T-helper 22 cell (primary cell): ENCODE measurements around the gene AQP10.
"Not testable (repeated sequence)": the region's sequence is repeated elsewhere in the genome, so short reads cannot be mapped to it uniquely, and the experiment has no call there.

ENCODE experiments used
- DNase-seq: peaks from one replicate; pipeline ENCODE4 v3.0.0-alpha.2; 2020; ENCODE audit warnings: low read depth

The AQP10 gene

DNA sequence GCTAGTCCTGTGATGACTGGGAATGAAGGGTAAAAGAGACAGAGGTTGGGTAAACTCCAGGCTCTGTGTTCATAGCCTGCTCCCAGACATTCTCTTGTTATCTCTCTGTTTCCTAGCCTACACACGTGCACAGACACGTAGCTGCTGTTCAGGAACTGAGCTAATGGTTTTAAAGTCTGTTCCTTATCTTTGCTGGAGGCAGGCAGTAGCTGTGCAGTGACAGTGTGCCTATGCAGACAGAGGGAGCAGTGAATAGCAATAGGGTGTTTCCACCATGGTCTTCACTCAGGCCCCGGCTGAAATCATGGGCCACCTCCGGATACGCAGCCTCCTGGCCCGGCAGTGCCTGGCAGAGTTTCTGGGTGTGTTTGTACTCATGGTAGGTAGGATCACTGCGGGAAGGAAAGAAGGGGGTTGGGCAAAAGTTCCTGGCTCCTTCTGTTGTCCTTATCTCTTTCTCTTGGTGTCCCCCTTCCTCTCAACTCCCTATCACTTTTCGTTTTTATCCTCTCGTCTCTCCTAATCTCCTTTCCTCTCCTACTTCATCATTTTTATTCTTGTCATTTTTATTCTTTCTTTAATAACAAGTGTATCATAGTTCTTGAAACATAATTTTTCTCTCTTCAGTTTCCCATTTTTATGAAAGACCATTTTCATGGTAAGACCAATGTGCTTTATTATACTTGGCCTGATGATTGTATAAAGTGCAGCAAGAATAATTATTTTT lies at the start of gene AQP10:
Gene AQP10, plus strand, starts transcription at position 212 of the 727 bp plus-strand sequence. Its CDS starts 63 bp downstream, at position 275.
- no peak for DNase-seq

GRCh38 chr1:154272217-154272998 lies 48.5 kb upstream of the AQP10 start, which contains the start of gene HAX1:
Gene HAX1, plus strand, starts transcription at chr1:154272629. Its CDS starts 95 bp downstream, at chr1:154272724.
- peak; percentile 95 for DNase-seq

DNA sequence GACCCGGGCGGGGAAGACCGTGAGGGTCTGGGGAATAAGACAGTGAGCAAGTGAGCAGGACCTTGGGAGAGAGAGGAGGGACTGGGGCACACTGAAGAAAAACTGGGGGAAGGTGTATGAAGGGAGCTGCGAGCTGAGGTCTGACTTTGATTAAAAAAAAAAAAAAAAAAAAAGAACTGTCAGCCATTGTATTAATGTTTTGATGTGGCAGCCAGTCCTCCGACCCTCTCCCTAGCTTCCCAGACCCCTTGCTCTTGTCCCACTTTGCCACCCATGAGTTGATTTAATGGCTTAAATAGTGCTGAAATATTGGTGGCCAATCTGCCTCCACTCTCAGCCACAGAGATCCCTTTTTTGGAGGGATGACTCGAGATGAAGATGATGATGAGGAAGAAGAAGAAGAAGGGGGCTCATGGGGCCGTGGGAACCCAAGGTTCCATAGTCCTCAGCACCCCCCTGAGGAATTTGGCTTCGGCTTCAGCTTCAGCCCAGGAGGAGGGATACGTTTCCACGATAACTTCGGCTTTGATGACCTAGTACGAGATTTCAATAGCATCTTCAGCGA lies 47.8 kb upstream of the AQP10 start:
- DNase-seq: no peak

GRCh38 chr1:154276797-154277196 lies 44.1 kb upstream of the AQP10 start:
- DNase-seq: no peak

- not testable (repeated sequence) for DNase-seq
Observed at GRCh38 chr1:154287591-154287990, 33.3 kb upstream of the AQP10 start.

DNA sequence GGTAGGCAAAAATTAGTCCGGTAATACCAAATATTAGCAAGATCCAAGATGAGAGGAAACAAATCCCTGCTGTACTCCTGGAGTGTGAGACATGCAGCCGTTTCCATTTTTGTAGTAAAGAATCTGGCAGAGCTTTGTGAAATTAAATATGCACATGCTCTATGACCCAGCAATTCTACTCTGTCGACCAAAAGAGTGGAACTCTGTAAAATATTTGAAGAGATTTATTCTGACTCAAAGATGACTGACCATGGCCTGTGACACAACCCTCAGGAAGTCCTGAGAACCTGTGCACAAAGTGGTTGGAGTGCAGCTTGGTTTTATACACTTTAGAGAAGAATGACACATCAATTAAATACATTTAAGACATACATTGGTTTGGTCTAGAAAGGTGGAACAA lies 32.2 kb upstream of the AQP10 start:
- DNase-seq: no peak

DNA sequence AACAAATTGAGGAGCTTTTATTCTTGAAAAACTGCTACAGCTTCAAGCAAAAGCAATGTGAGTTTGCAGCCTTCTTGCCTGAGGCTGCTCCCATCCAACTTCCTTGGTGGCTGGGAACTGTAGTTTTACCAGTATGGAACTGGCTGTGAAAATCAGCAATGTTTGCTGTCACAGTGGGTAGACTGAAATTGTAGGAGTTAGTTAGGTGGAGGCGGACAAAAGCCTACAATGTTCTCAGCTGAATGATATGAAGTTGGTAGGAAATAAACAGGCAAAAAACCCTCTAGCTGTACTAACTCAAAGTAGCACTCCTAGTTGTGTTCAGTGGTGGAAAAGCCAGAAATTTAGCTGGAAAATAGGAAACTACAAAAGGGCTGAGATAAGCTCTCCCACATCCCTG lies 30.0 kb upstream of the AQP10 start:
- no peak for DNase-seq

GRCh38 chr1:154295408-154296235 lies 25.3 kb upstream of the AQP10 start:
- no peak for DNase-seq

- DNase-seq: no peak
Observed at GRCh38 chr1:154301582-154301981, 19.3 kb upstream of the AQP10 start.

- DNase-seq: no peak
Observed at GRCh38 chr1:154304664-154305337, 16.1 kb upstream of the AQP10 start.

DNA sequence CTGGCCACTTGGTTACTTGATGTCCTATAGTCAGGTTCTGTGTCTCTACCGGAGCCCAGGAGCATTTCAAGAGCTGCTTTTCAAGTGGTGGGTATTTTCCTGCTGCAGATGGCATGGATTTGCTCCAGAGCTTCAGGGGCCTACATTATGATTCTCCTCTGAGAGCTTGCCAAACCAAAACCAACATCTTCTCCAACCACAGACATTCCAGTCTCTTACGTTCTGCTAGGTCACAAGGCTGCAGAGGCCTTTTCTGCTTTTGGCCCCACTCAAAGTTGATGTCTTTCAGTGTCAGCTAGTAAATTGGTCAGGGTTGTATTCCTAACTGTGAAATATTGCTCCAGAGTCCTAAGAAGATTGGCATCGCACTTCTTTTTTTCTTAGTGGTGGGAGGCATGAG lies 14.7 kb upstream of the AQP10 start:
- DNase-seq: no peak

GRCh38 chr1:154307670-154308270 lies 13.1 kb upstream of the AQP10 start:
- DNase-seq: not testable (repeated sequence)

- DNase-seq: not testable (repeated sequence)
Observed at GRCh38 chr1:154309136-154309535, 11.8 kb upstream of the AQP10 start.

DNA sequence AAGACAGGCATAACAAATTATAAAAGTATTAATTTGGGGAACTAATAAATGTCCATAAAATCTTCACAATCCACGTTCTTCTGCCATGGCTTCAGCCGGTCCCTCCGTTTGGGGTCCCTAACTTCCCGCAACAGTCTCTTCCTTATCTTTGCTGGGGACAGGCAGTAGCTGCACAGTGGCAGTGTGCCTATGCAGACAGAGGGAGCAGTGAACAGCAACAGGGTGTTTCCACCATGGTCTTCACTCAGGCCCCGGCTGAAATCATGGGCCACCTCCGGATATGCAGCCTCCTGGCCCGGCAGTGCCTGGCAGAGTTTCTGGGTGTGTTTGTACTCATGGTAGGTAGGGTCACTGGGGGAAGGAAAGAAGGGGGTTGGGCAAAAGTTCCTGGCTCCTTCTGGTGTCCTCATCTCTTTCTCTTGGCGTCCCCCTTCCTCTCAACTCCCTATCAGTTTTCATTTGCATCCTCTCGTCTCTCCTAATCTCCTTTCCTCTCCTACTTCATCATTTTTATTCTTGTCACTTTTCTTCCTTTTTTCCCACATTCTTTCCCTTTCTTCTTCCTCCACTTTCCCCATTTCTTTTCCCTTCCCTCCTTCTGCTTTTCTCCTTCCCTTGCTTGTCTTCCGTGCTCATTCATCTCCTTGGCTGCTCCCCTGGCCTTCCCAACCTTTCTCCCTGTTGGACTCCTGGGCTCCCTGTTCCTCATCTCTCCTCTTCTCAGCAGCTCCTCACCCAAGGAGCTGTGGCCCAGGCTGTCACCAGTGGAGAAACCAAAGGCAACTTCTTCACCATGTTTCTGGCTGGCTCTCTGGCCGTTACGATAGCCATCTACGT lies 8.4 kb upstream of the AQP10 start:
- not testable (repeated sequence) for DNase-seq

- no peak for DNase-seq
Observed at GRCh38 chr1:154313066-154313356, 7.9 kb upstream of the AQP10 start.

DNA sequence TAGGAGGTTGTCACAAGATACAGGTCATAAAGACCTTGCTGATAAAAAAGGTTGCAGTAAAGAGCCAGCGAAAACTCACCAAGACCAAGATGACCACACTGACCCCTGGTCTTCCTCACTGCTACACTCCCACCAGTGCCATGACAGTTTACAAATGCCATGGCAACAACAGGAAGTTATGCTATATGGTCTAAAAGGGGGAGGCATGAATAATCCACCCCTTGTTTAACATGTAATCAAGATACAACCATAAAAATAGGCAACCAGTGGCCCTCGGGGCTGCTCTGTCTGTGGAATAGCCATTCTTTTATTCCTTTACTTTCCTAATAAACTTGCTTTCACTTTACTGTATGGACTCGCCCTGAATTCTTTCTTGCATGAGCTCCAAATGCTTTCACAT lies 6.7 kb upstream of the AQP10 start:
- DNase-seq: not testable (repeated sequence)

DNA sequence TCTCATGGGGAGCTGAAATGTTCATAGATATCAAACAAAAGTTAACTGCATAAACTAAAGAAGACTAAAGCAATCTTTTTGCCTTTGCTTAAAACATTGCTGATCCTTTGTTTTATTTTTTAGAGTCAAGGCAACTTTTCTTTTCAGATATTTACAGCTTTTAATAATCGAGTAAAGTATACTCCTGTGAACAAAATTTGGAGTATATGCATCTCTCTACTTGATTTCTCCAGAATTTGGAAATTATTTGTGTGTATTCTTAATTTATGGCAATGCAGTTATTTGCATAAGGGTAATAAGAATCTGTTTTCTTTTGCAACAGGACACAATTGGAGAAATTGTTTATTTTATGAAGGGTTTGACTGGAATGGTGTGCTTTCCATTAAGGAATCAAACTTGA lies 4.2 kb upstream of the AQP10 start:
- DNase-seq: no peak

- no peak for DNase-seq
Observed at GRCh38 chr1:154318386-154318785, 2.5 kb upstream of the AQP10 start.

DNA sequence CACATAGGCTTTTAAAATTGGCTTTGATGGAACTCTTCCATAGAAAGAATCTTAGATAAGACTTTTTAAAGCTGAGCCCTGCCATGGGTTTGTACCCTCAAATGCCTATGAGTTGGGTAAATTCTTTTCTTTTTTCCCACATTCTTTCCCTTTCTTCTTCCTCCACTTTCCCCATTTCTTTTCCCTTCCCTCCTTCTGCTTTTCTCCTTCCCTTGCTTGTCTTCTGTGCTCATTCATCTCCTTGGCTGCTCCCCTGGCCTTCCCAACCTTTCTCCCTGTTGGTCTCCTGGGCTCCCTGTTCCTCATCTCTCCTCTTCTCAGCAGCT lies 679 bp downstream of the AQP10 start:
- not testable (repeated sequence) for DNase-seq

- DNase-seq: no peak
Observed at GRCh38 chr1:154323493-154323892, 2.6 kb downstream of the AQP10 start.

GRCh38 chr1:154324241-154324640 lies 3.3 kb downstream of the AQP10 start:
- no peak for DNase-seq
